ENCODE data around the gene TRAP1. TPM values are rescaled to one million over a fixed set of nuclear protein-coding genes. Genes with fewer than 3 reads are reported as not detected.

The TRAP1 gene
- polyA plus RNA-seq, 1 donor from 2014 or later, result 73.0 TPM

- no peaks in the 10 kb centered on the region for H4K20me1 ChIP-seq (ENCODE audit: insufficient read depth)
- no peaks in the 10 kb centered on the region for H3K79me2 ChIP-seq (replicated peaks; ENCODE audit: insufficient read depth, low read length)
- H3K27me3 ChIP-seq (ENCODE audit: insufficient read depth, low read depth, low read length), result no peaks in the 10 kb centered on the region
- no peak overlapping the region for H3K4me3 ChIP-seq (ENCODE audit: low read length)
- no peak for TF ChIP-seq SMC3 (conservative IDR thresholded peaks at IDR 0.05; ENCODE audit: poor library complexity)
- no peak for TF ChIP-seq RAD21 (conservative IDR thresholded peaks at IDR 0.05)
- TF ChIP-seq EP300 (conservative IDR thresholded peaks at IDR 0.05; ENCODE audit: poor library complexity, severe bottlenecking), result no peak
- no peak for TF ChIP-seq REST (IDR thresholded peaks at IDR 0.05; ENCODE audit: borderline replicate concordance)
- TF ChIP-seq TAF1 (IDR thresholded peaks at IDR 0.05; ENCODE audit: low read depth), result no peak
- no peak for TF ChIP-seq POLR2AphosphoS5 (IDR thresholded peaks at IDR 0.05)
- TF ChIP-seq MXI1 (conservative IDR thresholded peaks at IDR 0.05; ENCODE audit: poor library complexity, severe bottlenecking), result no peak
- no peak for TF ChIP-seq EZH2 (IDR thresholded peaks at IDR 0.05; ENCODE audit: borderline replicate concordance, insufficient read depth, low read length, poor library complexity, severe bottlenecking)
- no peak for TF ChIP-seq CTCF (IDR thresholded peaks at IDR 0.05; ENCODE audit: poor library complexity, severe bottlenecking)
- no peak overlapping the region for H3K9ac ChIP-seq (ENCODE audit: low read length)
- no peak overlapping the region for H3K4me2 ChIP-seq (ENCODE audit: low read length)
- H3K27ac ChIP-seq (ENCODE audit: low read length), result no peak overlapping the region
- H3K36me3 ChIP-seq (ENCODE audit: insufficient read depth, low read length), result no peaks in the 10 kb centered on the region
- H3K9me3 ChIP-seq (ENCODE audit: low read length), result no peaks in the 10 kb centered on the region
- no peaks in the 10 kb centered on the region for H3F3A ChIP-seq (ENCODE audit: insufficient read depth, low read length, poor library complexity, severe bottlenecking)
- H3K9me2 ChIP-seq (ENCODE audit: insufficient read depth, low read length), result no peaks in the 10 kb centered on the region
- H2AFZ ChIP-seq (ENCODE audit: low read depth, low read length), result no peak overlapping the region
Measured at GRCh38 chr16:3641801-3642396, 75.4 kb downstream of the TRAP1 start.

GRCh38 chr16:3640632-3641501, 76.5 kb downstream of the TRAP1 start:
- Histone ChIP-seq H3K4me3 (ENCODE audit: low read length) (no peak overlapping the region), H3K4me2 (ENCODE audit: low read length) (no peak overlapping the region), H3F3A (ENCODE audit: insufficient read depth, low read length, poor library complexity, severe bottlenecking) (no peaks in the 10 kb centered on the region), H3K9me3 (ENCODE audit: low read length) (no peaks in the 10 kb centered on the region), H3K9me2 (ENCODE audit: insufficient read depth, low read length) (no peaks in the 10 kb centered on the region), H2AFZ (ENCODE audit: low read depth, low read length) (no peak overlapping the region), H3K79me2 (replicated peaks; ENCODE audit: insufficient read depth, low read length) (no peaks in the 10 kb centered on the region), H3K9ac (ENCODE audit: low read length) (no peak overlapping the region), H3K27me3 (ENCODE audit: insufficient read depth, low read depth, low read length) (no peaks in the 10 kb centered on the region), H3K36me3 (ENCODE audit: insufficient read depth, low read length) (no peaks in the 10 kb centered on the region), H4K20me1 (ENCODE audit: insufficient read depth) (no peaks in the 10 kb centered on the region), H3K27ac (ENCODE audit: low read length) (no peak overlapping the region)
- TF ChIP-seq RAD21 (conservative IDR thresholded peaks at IDR 0.05), result no peak
- no peak for TF ChIP-seq POLR2AphosphoS5 (IDR thresholded peaks at IDR 0.05)
- no peak for TF ChIP-seq MXI1 (conservative IDR thresholded peaks at IDR 0.05; ENCODE audit: poor library complexity, severe bottlenecking)
- no peak for TF ChIP-seq EP300 (conservative IDR thresholded peaks at IDR 0.05; ENCODE audit: poor library complexity, severe bottlenecking)
- no peak for TF ChIP-seq CTCF (IDR thresholded peaks at IDR 0.05; ENCODE audit: poor library complexity, severe bottlenecking)
- TF ChIP-seq REST (IDR thresholded peaks at IDR 0.05; ENCODE audit: borderline replicate concordance), result no peak
- no peak for TF ChIP-seq TAF1 (IDR thresholded peaks at IDR 0.05; ENCODE audit: low read depth)
- no peak for TF ChIP-seq EZH2 (IDR thresholded peaks at IDR 0.05; ENCODE audit: borderline replicate concordance, insufficient read depth, low read length, poor library complexity, severe bottlenecking)
- TF ChIP-seq SMC3 (conservative IDR thresholded peaks at IDR 0.05; ENCODE audit: poor library complexity), result no peak
